HepG2 (cell line): ENCODE results near the gene GMPPA. TPM values are rescaled to one million over a fixed set of nuclear protein-coding genes. Genes with fewer than 3 reads are reported as not detected.

ENCODE experiments used
- CREB1 ChIP-seq, 2 experiments: fragments of 450-650 bp in 1 of 2; IDR thresholded peaks; 2 replicates each; pipeline ENCODE4 v1.6.1; 2016 to 2017; ENCODE audit warnings: control low read depth in 1 of 2, mild to moderate bottlenecking in 1 of 2, missing compliant biosample characterization in 1 of 2, missing genetic modification characterization in 1 of 2
- ELF4 ChIP-seq: sonication (generic); formaldehyde crosslinking; IDR thresholded peaks from 2 replicates; pipeline ENCODE4 v1.5.0; 2020; ENCODE audit warnings: missing genetic modification reagents, mild to moderate bottlenecking, moderate library complexity, borderline replicate concordance
- ELK4 ChIP-seq: sonication (generic); formaldehyde crosslinking; IDR thresholded peaks from 2 replicates; pipeline ENCODE4 v1.9.0; 2021; ENCODE audit warnings: missing genetic modification reagents, borderline replicate concordance
- FOSL2 ChIP-seq: sonication (generic); formaldehyde crosslinking; IDR thresholded peaks from 2 replicates; pipeline ENCODE4 v1.4.0; 2020; ENCODE audit warnings: missing genetic modification reagents
- MBNL3 ChIP-seq: fragments of 250-450 bp; sonication (Bioruptor Pico); conservative IDR thresholded peaks from 2 replicates; pipeline ENCODE4 v1.8.0; 2022; ENCODE audit warnings: mild to moderate bottlenecking, inconsistent platforms
- POGK ChIP-seq: sonication (generic); formaldehyde crosslinking; conservative IDR thresholded peaks from 2 replicates; pipeline ENCODE4 v1.8.0; 2022; ENCODE audit warnings: mild to moderate bottlenecking, moderate library complexity, missing genetic modification reagents
- SP4 ChIP-seq: sonication (generic); formaldehyde crosslinking; IDR thresholded peaks from 2 replicates; pipeline ENCODE4 v1.8.1; 2023; ENCODE audit warnings: mild to moderate bottlenecking, missing genetic modification reagents
- SRY ChIP-seq: sonication (generic); formaldehyde crosslinking; IDR thresholded peaks from 2 replicates; pipeline ENCODE4 v1.8.0; 2022; ENCODE audit warnings: mild to moderate bottlenecking, missing genetic modification reagents
- ZBTB46 ChIP-seq: sonication (generic); formaldehyde crosslinking; IDR thresholded peaks from 2 replicates; pipeline ENCODE4 v1.4.0; 2020; ENCODE audit warnings: mild to moderate bottlenecking, missing genetic modification reagents, borderline replicate concordance
- ZBTB7A ChIP-seq: sonication (generic); formaldehyde crosslinking; IDR thresholded peaks from 2 replicates; pipeline ENCODE4 v1.8.0; 2022; ENCODE audit warnings: mild to moderate bottlenecking, missing genetic modification reagents
- ZHX1 ChIP-seq: sonication (generic); formaldehyde crosslinking; IDR thresholded peaks from 2 replicates; pipeline ENCODE4 v1.8.1; 2022; ENCODE audit warnings: low read depth, mild to moderate bottlenecking, missing genetic modification reagents
- ZNF687 ChIP-seq: sonication (generic); formaldehyde crosslinking; IDR thresholded peaks from 2 replicates; pipeline ENCODE4 v1.5.1; 2020; ENCODE audit warnings: mild to moderate bottlenecking, missing genetic modification reagents, moderate library complexity
- polyA plus RNA-seq, 8 experiments: library from polyadenylated mRNA; depleted of rRNA in 3 of 8; stranded (reverse) in 7 of 8; unstranded in 1 of 8; fragments of >200 nt; fragmentation: Illumina TruSeq in 4 of 8; extraction: Trizol in 4 of 8; gene quantifications; 2 replicates each; pipeline versions ENCODE4 v1.2.1 to v1.2.3, GENCODE V29; 2011 to 2016; ENCODE audit warnings: low read depth in 4 of 8, missing spikeins in 1 of 8, mixed read lengths in 1 of 8; ENCODE audit not compliant: insufficient read depth in 1 of 8
- total RNA-seq, 5 experiments: library from RNA; depleted of rRNA; stranded (reverse); fragments of >200 nt; fragmentation: Illumina TruSeq; extraction: Trizol; gene quantifications; 2 replicates each; pipeline ENCODE4 v1.2.3, GENCODE V29; 2016; ENCODE audit warnings: low read depth in 1 of 5

Gene GMPPA
- total and polyA plus RNA-seq, 2 of the 13 experiments (the other 11 are each of a cell fraction or from before 2014, with no cell fraction given): 81.1 to 106 TPM

GRCh38 chr2:219498280-219499057, at the start of gene GMPPA (continued):
- TF ChIP-seq ZBTB7A (CRISPR knock-in tag) (peak; percentile 59; the same call in 1 of the 2 replicates), SP4 (CRISPR knock-in tag) (peak; percentile 71), MBNL3 (CRISPR knock-in tag) (no peak), ELF4 (CRISPR knock-in tag) (peak; percentile 92), FOSL2 (CRISPR knock-in tag) (no peak; the same call in none of the 2 replicates), CREB1 (IDR thresholded peaks at IDR 0.05) (peak; percentile 48; the same call in 1 of the 2 replicates), CREB1 (CRISPR knock-in tag; IDR thresholded peaks at IDR 0.05) (peak; percentile 92), ZBTB46 (CRISPR knock-in tag) (no peak), POGK (peak; percentile 27; the same call in 1 of the 2 replicates), ELK4 (CRISPR knock-in tag) (0 out of 2 replicates have a peak, but pooled peaks have one; percentile 57), SRY (CRISPR knock-in tag) (peak; percentile 30; the same call in 1 of the 2 replicates), ZNF687 (CRISPR knock-in tag) (peak; percentile 94), ZHX1 (CRISPR knock-in tag) (0 out of 2 replicates have a peak, but pooled peaks have one; percentile 45)
